ENCODE results near the gene HOMER2. TPM values are rescaled to one million over a fixed set of nuclear protein-coding genes. Genes with fewer than 3 reads are reported as not detected.

HOMER2 gene
- total RNA-seq, 4 donors from 2014 or later = 81.4 to 120 (median 99.2) TPM

GRCh38 chr15:82970696-82971095 is 18.2 kb upstream of the HOMER2 start:
- Histone ChIP-seq H3K36me3 (no peaks in the 10 kb centered on the region), H3K9me3 (no peaks in the 10 kb centered on the region), H3K4me1 (no peaks in the 10 kb centered on the region), H3K27me3 (no peaks in the 10 kb centered on the region), H3K27ac (no peak overlapping the region), H3K4me3 (no peak overlapping the region)
- no peak for DNase-seq (ENCODE audit: low spot score in 2 of 2)
- 67% methylated on average over 1 of the region's 1 CpG for WGBS
- no peak for TF ChIP-seq EP300 (IDR thresholded peaks at IDR 0.05)
- TF ChIP-seq POLR2AphosphoS5 (IDR thresholded peaks at IDR 0.05) = no peak
- TF ChIP-seq POLR2A (IDR thresholded peaks at IDR 0.05) = no peak
- no peak for TF ChIP-seq CTCF (IDR thresholded peaks at IDR 0.05)

GRCh38 chr15:82970078-82970686 is 17.7 kb upstream of the HOMER2 start:
- H3K9me3 ChIP-seq = no peaks in the 10 kb centered on the region
- H3K36me3 ChIP-seq = no peaks in the 10 kb centered on the region
- DNase-seq (ENCODE audit: low spot score in 2 of 2) = no peak
- TF ChIP-seq CTCF (IDR thresholded peaks at IDR 0.05) (no peak), EP300 (IDR thresholded peaks at IDR 0.05) (no peak), POLR2A (IDR thresholded peaks at IDR 0.05) (no peak), POLR2AphosphoS5 (IDR thresholded peaks at IDR 0.05) (no peak)
- 66% methylated on average over 3 of the region's 3 CpGs for WGBS
- H3K27me3 ChIP-seq = no peaks in the 10 kb centered on the region
- H3K27ac ChIP-seq = no peak overlapping the region
- no peak overlapping the region for H3K4me3 ChIP-seq
- H3K4me1 ChIP-seq = no peaks in the 10 kb centered on the region

- TF ChIP-seq CTCF (IDR thresholded peaks at IDR 0.05) (no peak), POLR2A (IDR thresholded peaks at IDR 0.05) (no peak), POLR2AphosphoS5 (IDR thresholded peaks at IDR 0.05) (no peak), EP300 (IDR thresholded peaks at IDR 0.05) (no peak)
- no peaks in the 10 kb centered on the region for H3K27me3 ChIP-seq
- H3K27ac ChIP-seq = no peak overlapping the region
- H3K9me3 ChIP-seq = no peaks in the 10 kb centered on the region
- no peak overlapping the region for H3K4me3 ChIP-seq
- no peak for DNase-seq (ENCODE audit: low spot score in 2 of 2)
- no peaks in the 10 kb centered on the region for H3K4me1 ChIP-seq
- H3K36me3 ChIP-seq = no peaks in the 10 kb centered on the region
- 81% methylated on average over 7 of the region's 7 CpGs for WGBS
These were observed 16.8 kb upstream of the HOMER2 start for GRCh38 chr15:82969353-82969752.

GRCh38 chr15:82968066-82968465 is 15.5 kb upstream of the HOMER2 start:
- no peaks in the 10 kb centered on the region for H3K36me3 ChIP-seq
- no peak overlapping the region for H3K4me3 ChIP-seq
- H3K27me3 ChIP-seq = no peaks in the 10 kb centered on the region
- DNase-seq (ENCODE audit: low spot score in 2 of 2) = no peak
- 83% methylated on average over 4 of the region's 4 CpGs for WGBS
- no peaks in the 10 kb centered on the region for H3K4me1 ChIP-seq
- H3K27ac ChIP-seq = no peak overlapping the region
- TF ChIP-seq POLR2AphosphoS5 (IDR thresholded peaks at IDR 0.05) = no peak
- no peak for TF ChIP-seq POLR2A (IDR thresholded peaks at IDR 0.05)
- no peak for TF ChIP-seq CTCF (IDR thresholded peaks at IDR 0.05)
- TF ChIP-seq EP300 (IDR thresholded peaks at IDR 0.05) = no peak
- no peaks in the 10 kb centered on the region for H3K9me3 ChIP-seq

GRCh38 chr15:82966671-82967071 is 14.2 kb upstream of the HOMER2 start:
- no peak overlapping the region for H3K27ac ChIP-seq
- TF ChIP-seq CTCF (IDR thresholded peaks at IDR 0.05) (no peak), POLR2AphosphoS5 (IDR thresholded peaks at IDR 0.05) (no peak), EP300 (IDR thresholded peaks at IDR 0.05) (no peak)
- no peaks in the 10 kb centered on the region for H3K36me3 ChIP-seq
- WGBS = 75% methylated on average over 4 of the region's 4 CpGs
- no peaks in the 10 kb centered on the region for H3K9me3 ChIP-seq
- H3K27me3 ChIP-seq = no peaks in the 10 kb centered on the region
- H3K4me3 ChIP-seq = no peak overlapping the region
- H3K4me1 ChIP-seq = no peaks in the 10 kb centered on the region
- no peak for DNase-seq (ENCODE audit: low spot score in 2 of 2)

Data from suprapubic skin (tissue), 4 donors.